Ishikawa (cell line): Measurements from ENCODE around the gene FAM221B.

Source experiments
- CEBPB ChIP-seq: IDR thresholded peaks from 2 replicates; pipeline ENCODE4 v1.6.1; 2012
- CREB1 ChIP-seq: IDR thresholded peaks from 2 replicates; pipeline ENCODE4 v1.6.1; 2012; ENCODE audit warnings: low read depth
- EGR1 ChIP-seq: IDR thresholded peaks from 2 replicates; pipeline ENCODE4 v1.6.1; 2012
- EP300 ChIP-seq: IDR thresholded peaks from 2 replicates; pipeline ENCODE4 v1.6.1; 2012; ENCODE audit warnings: borderline replicate concordance
- FOXM1 ChIP-seq: IDR thresholded peaks from 2 replicates; pipeline ENCODE4 v1.6.1; 2012; ENCODE audit warnings: low read depth, borderline replicate concordance
- MAX ChIP-seq: IDR thresholded peaks from 2 replicates; pipeline ENCODE4 v1.6.1; 2012
- NFIC ChIP-seq: IDR thresholded peaks from 2 replicates; pipeline ENCODE4 v1.6.1; 2012
- RAD21 ChIP-seq: IDR thresholded peaks from 2 replicates; pipeline ENCODE4 v1.6.1; 2012; ENCODE audit warnings: low read depth
- REST ChIP-seq: IDR thresholded peaks from 2 replicates; pipeline ENCODE4 v1.6.1; 2012; ENCODE audit warnings: low read depth, mild to moderate bottlenecking
- TAF1 ChIP-seq: IDR thresholded peaks from 2 replicates; pipeline ENCODE4 v1.6.1; 2012; ENCODE audit warnings: low read depth, mild to moderate bottlenecking
- TCF12 ChIP-seq: IDR thresholded peaks from 2 replicates; pipeline ENCODE4 v1.6.1; 2012; ENCODE audit warnings: low read depth
- TEAD4 ChIP-seq: IDR thresholded peaks from 2 replicates; pipeline ENCODE4 v1.6.1; 2012
- USF1 ChIP-seq: IDR thresholded peaks from 2 replicates; pipeline ENCODE4 v1.6.1; 2012
- YY1 ChIP-seq: IDR thresholded peaks from 2 replicates; pipeline ENCODE4 v1.6.1; 2012; ENCODE audit warnings: low read depth
- ZBTB7A ChIP-seq: IDR thresholded peaks from 2 replicates; pipeline ENCODE4 v1.6.1; 2012; ENCODE audit warnings: low read depth

Gene FAM221B

GRCh38 chr9:35835216-35835632, 6.7 kb upstream of the FAM221B start:
- no peak for TF ChIP-seq ZBTB7A
- peak; percentile 35 for TF ChIP-seq RAD21

- TF ChIP-seq TAF1 (no peak), ZBTB7A (no peak)
Observed at GRCh38 chr9:35834260-35835215, 6.0 kb upstream of the FAM221B start.

- no peak for TF ChIP-seq EP300
- no peak for TF ChIP-seq ZBTB7A
- peak; percentile 41; the same call in 1 of the 2 replicates for TF ChIP-seq USF1
- TF ChIP-seq REST, result no peak
- no peak for TF ChIP-seq FOXM1
Observed at GRCh38 chr9:35832814-35833213, 4.3 kb upstream of the FAM221B start.

GRCh38 chr9:35831040-35831439, 2.5 kb upstream of the FAM221B start:
- TF ChIP-seq NFIC (no peak), TCF12 (no peak), YY1 (no peak), USF1 (no peak), TEAD4 (no peak), FOXM1 (no peak), REST (no peak), CEBPB (no peak), CREB1 (no peak), RAD21 (no peak), TAF1 (no peak), MAX (no peak), ZBTB7A (no peak), EP300 (no peak), EGR1 (no peak)

GRCh38 chr9:35829764-35830096, 1.2 kb upstream of the FAM221B start:
- TF ChIP-seq RAD21 (no peak), CREB1 (no peak), TAF1 (no peak), TEAD4 (no peak), EGR1 (no peak), TCF12 (no peak)

GRCh38 chr9:35829084-35829763, 692 bp upstream of the FAM221B start, which contains the start of gene TMEM8B:
TSS of gene TMEM8B (plus strand) at chr9:35829228. CDS start at chr9:35829448, 220 bp downstream.
- TF ChIP-seq FOXM1 (no peak), CREB1 (peak; percentile 57; the same call in 1 of the 2 replicates), ZBTB7A (peak; percentile 88; the same call in 1 of the 2 replicates)

- TF ChIP-seq FOXM1 (no peak), TEAD4 (no peak), MAX (no peak), CEBPB (no peak), EP300 (no peak), TAF1 (no peak), YY1 (no peak), TCF12 (no peak)
Observed at GRCh38 chr9:35827486-35827885, 1.0 kb downstream of the FAM221B start.
